Effector CD8-positive, alpha-beta T cell (primary cell): ENCODE data around the gene CENPN.

Source experiments
- DNase-seq: peaks from one replicate; lab custom pipeline; 2025; lab: John Stamatoyannopoulos, UW

The CENPN gene

GRCh38 chr16:81077076-81077940 is 70.3 kb downstream of the CENPN start, which contains the start of gene C16orf46:
Gene C16orf46, minus strand, starts transcription at chr16:81077238. Its CDS starts 13,283 bp downstream, at chr16:81063955.
- peak; percentile 92 for DNase-seq

GRCh38 chr16:81080233-81080632 is 73.2 kb downstream of the CENPN start:
- no peak for DNase-seq

GRCh38 chr16:81081014-81081413 is 74.0 kb downstream of the CENPN start:
- DNase-seq: no peak
